Muscle of arm (tissue), 12 donors: ENCODE data around the gene GTF2F2. TPM values are rescaled to one million over a fixed set of nuclear protein-coding genes. Genes with fewer than 3 reads are reported as not detected.
"Not testable (repeated sequence)": the region's sequence is repeated elsewhere in the genome, so short reads cannot be mapped to it uniquely, and the experiment has no call there.

Experiments used
- DNase-seq: peaks from one replicate; pipeline ENCODE4 v3.0.0-alpha.2; 2013
- polyA plus RNA-seq, 12 donors: library from polyadenylated mRNA; unstranded; fragments of 120-200 nt; gene quantifications; one replicate each; pipeline ENCODE4 v1.2.1, GENCODE V29; 2013; ENCODE audit not compliant: insufficient read length in 12 of 12

Gene GTF2F2
- polyA plus RNA-seq, 12 donors: 8.9 to 22.8 (median 19.7) TPM; not detected in 1

GRCh38 chr13:45242524-45242923, 122.2 kb downstream of the GTF2F2 start:
- no peak for DNase-seq

DNA sequence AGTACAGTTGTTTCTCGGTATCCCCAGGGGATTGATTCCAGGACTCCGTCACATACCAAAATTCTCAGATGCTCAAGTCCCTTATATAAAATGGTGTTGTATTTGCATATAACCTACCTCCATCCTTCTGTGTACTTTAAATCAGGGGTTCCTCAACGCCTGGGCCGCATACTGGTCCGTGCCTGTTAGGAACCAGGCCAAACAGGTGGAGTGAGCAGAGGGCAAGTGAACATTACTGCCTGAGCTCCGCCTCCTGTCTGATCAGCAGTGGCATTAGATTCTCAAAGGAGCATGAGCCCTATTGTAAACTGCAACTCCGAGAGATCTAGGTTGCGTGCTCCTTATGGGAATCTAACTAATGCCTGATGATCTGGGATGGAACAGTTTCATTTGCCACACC, 122.8 kb downstream of the GTF2F2 start:
- DNase-seq: no peak

GRCh38 chr13:45244736-45245135, 124.4 kb downstream of the GTF2F2 start:
- DNase-seq: not testable (repeated sequence)

- no peak for DNase-seq
Observed at GRCh38 chr13:45249662-45250061, 129.4 kb downstream of the GTF2F2 start.

DNA sequence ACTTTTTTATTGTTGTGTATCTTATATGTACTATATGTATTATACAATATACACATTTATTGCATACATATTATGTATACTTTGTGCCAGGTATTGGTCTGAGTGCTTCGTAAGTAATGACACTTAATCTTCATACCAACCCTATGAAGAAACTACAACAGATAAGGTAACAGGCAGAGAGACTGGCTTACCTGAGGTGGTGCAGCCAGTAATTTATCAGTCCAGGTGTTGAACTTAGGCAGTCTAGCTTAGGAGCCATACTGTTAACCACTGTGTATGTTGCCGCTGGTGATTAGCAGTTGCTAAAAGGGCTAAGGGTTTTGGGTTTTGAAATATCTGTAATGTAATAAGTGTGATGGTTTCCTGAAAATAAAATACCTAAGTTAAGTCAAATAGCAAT, 134.1 kb downstream of the GTF2F2 start:
- no peak for DNase-seq

DNA sequence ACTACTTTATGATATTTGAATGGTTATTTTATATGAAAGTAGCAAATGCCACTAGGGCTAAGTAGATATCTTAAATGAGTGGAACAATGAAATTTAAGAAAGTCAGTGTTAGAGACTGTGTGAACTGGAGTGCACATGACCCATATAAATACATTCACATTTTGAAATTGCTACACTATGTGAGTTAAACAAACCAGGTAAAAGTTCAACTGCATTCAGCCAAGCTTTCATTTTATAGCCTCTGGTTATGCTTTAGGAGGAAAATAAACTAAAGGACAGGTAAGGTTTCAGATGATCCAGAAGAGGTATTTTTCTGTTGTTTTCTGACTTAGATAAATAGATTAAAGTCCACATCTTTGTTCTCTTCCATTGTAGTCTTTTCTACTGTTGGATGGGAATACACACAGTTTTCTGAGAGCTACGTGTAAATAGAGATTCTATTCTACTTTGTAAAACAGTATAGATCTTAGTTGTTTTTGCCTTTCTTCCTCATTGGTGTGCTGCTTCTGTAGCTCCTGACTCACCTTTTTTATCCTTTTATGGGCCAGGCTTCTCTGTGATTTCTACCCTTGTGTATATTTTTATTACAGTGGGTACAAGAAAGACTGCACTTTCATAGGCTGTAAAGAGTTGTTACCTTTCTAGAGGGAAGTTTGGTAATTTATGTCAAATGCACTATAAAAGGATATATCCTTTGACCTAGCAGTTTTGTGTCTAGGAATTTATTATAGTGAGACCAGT, 135.1 kb downstream of the GTF2F2 start:
- no peak for DNase-seq

DNA sequence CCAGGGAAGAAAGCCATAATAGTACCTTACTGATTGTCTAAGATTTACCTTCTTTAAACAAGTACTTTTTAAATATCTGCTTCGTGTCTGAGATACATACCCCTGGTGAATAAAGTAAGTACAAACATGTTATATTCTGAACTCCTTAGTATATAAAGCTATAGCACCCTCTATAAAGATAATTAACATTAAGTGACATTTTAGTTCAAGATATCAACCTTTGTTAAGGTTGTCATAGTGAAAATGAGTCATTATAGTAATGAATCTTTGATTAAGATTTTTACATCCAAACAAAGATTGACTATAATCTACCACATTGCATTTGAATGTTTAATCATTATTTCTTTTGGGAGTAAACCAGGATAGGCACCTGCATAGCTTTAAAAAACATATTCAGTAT, 135.9 kb downstream of the GTF2F2 start:
- DNase-seq: no peak

DNA sequence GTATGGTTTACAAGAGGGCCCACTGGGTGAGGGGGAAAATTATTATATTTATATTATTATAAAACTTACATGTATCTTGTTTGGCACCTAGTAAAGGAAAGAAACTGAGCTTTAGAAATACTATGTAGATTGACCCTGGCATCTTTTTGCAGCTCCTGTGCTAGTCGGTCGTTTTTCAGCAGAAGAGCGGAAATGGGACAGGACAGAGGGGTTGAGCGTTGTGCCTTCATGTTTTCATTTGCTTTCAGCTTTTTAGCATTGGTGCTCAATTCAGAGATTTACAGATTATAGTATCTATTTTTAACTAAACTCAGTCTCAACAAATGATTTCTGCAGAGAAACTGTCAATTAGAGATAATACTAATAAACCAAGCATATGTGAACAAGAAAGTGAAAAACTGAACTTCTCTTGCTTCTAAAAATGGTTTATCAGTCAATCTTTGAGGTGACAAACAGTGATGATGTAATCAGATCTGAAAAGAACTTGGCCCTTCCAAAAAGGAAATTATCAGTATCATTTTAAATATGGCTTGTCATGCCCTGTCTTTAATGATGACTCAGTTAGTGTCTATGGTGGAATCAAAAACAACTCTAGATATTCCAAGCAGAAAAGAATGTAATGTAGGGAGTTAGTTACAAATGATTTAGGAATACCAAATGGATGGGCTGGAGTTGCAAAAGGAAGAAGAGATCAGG, 137.5 kb downstream of the GTF2F2 start:
- no peak for DNase-seq

GRCh38 chr13:45258334-45258675, 138.0 kb downstream of the GTF2F2 start:
- DNase-seq: no peak

- DNase-seq: no peak
Observed at GRCh38 chr13:45267215-45267614, 146.9 kb downstream of the GTF2F2 start.

DNA sequence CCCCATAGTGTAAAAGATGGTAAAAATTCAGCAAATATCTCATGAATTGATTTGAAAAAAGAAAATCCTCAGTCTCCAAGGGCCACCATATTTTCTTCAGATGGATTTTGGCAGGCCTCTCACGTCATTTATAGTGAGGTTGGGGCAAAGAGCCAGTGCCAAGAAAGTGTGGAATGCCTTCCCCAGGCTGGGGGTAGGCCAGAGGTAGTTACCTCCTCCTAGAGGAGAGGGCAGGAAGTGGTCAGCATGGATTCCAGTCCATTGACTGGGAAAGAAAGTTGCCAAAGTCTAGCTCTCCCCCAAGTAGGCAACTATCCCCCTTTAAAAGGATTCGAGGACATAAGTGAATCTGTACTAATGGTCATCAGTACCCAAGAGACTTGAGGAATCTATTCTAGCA, 148.9 kb downstream of the GTF2F2 start:
- no peak for DNase-seq

DNA sequence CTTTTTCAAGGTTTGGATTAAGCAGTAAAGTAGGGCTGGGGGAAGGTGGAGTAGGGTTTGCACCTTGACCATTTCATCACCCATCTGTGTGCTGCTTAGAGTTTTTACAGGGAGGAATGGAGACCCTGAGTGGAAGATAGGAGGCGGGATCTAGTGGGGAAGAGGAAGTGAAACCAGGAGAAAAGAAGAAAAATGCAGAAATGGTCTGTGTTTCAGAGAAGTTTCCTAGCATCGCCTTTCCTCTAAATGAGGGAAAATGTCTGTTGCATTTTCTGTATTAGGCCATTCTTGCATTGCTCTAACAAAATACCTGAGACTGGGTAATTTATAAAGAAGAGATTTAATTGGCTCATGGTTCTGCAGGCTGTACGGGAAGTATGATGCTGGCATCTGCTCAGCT, 156.6 kb downstream of the GTF2F2 start:
- no peak for DNase-seq

- no peak for DNase-seq
Observed at GRCh38 chr13:45278096-45278645, 157.9 kb downstream of the GTF2F2 start.

DNA sequence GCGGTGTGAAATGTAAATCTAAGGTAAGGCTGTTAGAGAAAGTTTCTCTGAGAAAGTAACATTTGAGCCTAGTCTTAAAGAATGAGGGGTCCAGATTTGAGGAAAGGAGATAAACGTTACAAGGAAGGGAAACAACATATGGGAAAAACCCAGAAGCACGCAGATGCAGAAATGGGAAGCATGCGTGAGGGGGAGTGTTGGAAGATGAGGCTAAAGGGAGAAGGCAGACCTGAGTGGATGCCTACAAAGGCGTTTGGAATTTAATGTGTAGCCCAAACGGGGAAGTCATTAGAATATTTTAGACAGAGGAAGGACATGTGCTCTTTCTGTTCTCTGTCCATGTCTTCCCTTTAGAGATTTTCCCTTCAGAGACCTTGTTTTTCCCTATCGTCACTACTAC, 159.7 kb downstream of the GTF2F2 start:
- DNase-seq: no peak

- DNase-seq: peak; percentile 22
Observed at GRCh38 chr13:45280751-45281634, 160.7 kb downstream of the GTF2F2 start.

GRCh38 chr13:45282994-45283393, 162.7 kb downstream of the GTF2F2 start:
- DNase-seq: no peak

- DNase-seq: no peak
Observed at GRCh38 chr13:45289936-45290563, 169.7 kb downstream of the GTF2F2 start.

- no peak for DNase-seq
Observed at GRCh38 chr13:45292176-45292575, 171.9 kb downstream of the GTF2F2 start.

GRCh38 chr13:45295536-45295935, 175.2 kb downstream of the GTF2F2 start:
- DNase-seq: peak; percentile 30

- DNase-seq: no peak
Observed at GRCh38 chr13:45296259-45296658, 175.9 kb downstream of the GTF2F2 start.

- DNase-seq: no peak
Observed at GRCh38 chr13:45297456-45298205, 177.3 kb downstream of the GTF2F2 start.
